ENCODE measurements around the gene ZRANB3. TPM values are rescaled to one million over a fixed set of nuclear protein-coding genes. Genes with fewer than 3 reads are reported as not detected.

The ZRANB3 gene
- total RNA-seq, 2 experiments from 2014 or later = 11.6 to 27.0 TPM

Small RNA genes lying within 50 kb of the gene (small RNA-seq; reads per million reads assigned to genes)
- 0.47 reads per million for gene SNORA40B

Other genes with a start within 250 kb of the ZRANB3 start
- 28.7 and 67.5 TPM in 2 replicates for gene R3HDM1, start 266 bp upstream of the ZRANB3 start, total RNA-seq (2014; rRNA removed; shearing (Covaris generic))
- gene R3HDM1, start 266 bp upstream of the ZRANB3 start, total RNA-seq (2022) = 111 and 122 TPM in 2 replicates
- gene UBXN4, start 210.6 kb upstream of the ZRANB3 start, total RNA-seq (2014; rRNA removed; shearing (Covaris generic)) = 48.4 and 55.4 TPM in 2 replicates
- gene UBXN4, start 210.6 kb upstream of the ZRANB3 start, total RNA-seq (2022) = 88.2 and 105 TPM in 2 replicates

Measured in OCI-LY7 (cell line).